Neuronal stem cell (in vitro differentiated cells): ENCODE results near the gene CCDC86.

Source experiments
- DNase-seq: peaks from one replicate; pipeline ENCODE4 v3.0.0-alpha.2; 2013; ENCODE audit warnings: low spot score
- H2AFZ ChIP-seq: one replicate; pipeline ENCODE4 v1.6.1; 2013; ENCODE audit warnings: mild to moderate bottlenecking, low read length, inconsistent platforms
- H2AK5ac ChIP-seq: 2 replicates; pipeline ENCODE4 v1.6.1; 2013; ENCODE audit warnings: low read depth, mild to moderate bottlenecking, inconsistent platforms, low read length, moderate library complexity, mixed read lengths
- H2BK120ac ChIP-seq: 2 replicates; pipeline ENCODE4 v1.6.1; 2013; ENCODE audit warnings: low read depth, mild to moderate bottlenecking, inconsistent platforms, low read length, moderate library complexity, mixed read lengths
- H2BK12ac ChIP-seq: one replicate; pipeline ENCODE4 v1.6.1; 2013; ENCODE audit warnings: low read length, inconsistent platforms
- H2BK15ac ChIP-seq: 2 replicates; pipeline ENCODE4 v1.6.1; 2013; ENCODE audit warnings: mild to moderate bottlenecking, low read length, inconsistent platforms, mixed read lengths
- H2BK5ac ChIP-seq: one replicate; pipeline ENCODE4 v1.6.1; 2013; ENCODE audit warnings: inconsistent platforms, mild to moderate bottlenecking, low read length, moderate library complexity
- H3K14ac ChIP-seq: one replicate; pipeline ENCODE4 v1.6.1; 2013; ENCODE audit warnings: low read length, inconsistent platforms
- H3K18ac ChIP-seq: 2 replicates; pipeline ENCODE4 v1.6.1; 2013; ENCODE audit warnings: low read length, inconsistent platforms
- H3K23ac ChIP-seq: 2 replicates; pipeline ENCODE4 v1.6.1; 2013; ENCODE audit warnings: low read depth, mild to moderate bottlenecking, mixed read lengths, low read length, inconsistent platforms; ENCODE audit not compliant: poor library complexity
- H3K27ac ChIP-seq: replicated peaks from 3 replicates; pipeline ENCODE4 v1.5.1; 2013; ENCODE audit warnings: low read length, inconsistent platforms
- H3K27me3 ChIP-seq, 3 experiments: 2 replicates each; pipeline ENCODE4 v1.6.1; 2013; ENCODE audit warnings: low read length in 3 of 3, mild to moderate bottlenecking in 2 of 3, inconsistent platforms in 1 of 3, low read depth in 1 of 3, mixed read lengths in 1 of 3, moderate library complexity in 1 of 3; ENCODE audit not compliant: control insufficient read depth in 3 of 3, insufficient read depth in 3 of 3
- H3K36me3 ChIP-seq, 2 donors: replicated peaks in 1 of 2; 2 replicates each; pipeline ENCODE4 v1.6.1; 2013; ENCODE audit warnings: low read length in 2 of 2; ENCODE audit not compliant: control insufficient read depth in 2 of 2, insufficient read depth in 2 of 2
- H3K4ac ChIP-seq: 2 replicates; pipeline ENCODE4 v1.6.1; 2013; ENCODE audit warnings: inconsistent platforms, mild to moderate bottlenecking, low read length, moderate library complexity
- H3K4me1 ChIP-seq, 2 donors: 1 replicate in 1 of 2; 2 replicates in 1 of 2; pipeline ENCODE4 v1.6.1; 2013; ENCODE audit warnings: low read length in 2 of 2, low read depth in 1 of 2; ENCODE audit not compliant: control insufficient read depth in 2 of 2, insufficient read depth in 1 of 2
- H3K4me2 ChIP-seq: one replicate; pipeline ENCODE4 v1.6.1; 2013; ENCODE audit warnings: mild to moderate bottlenecking, low read length, inconsistent platforms; ENCODE audit not compliant: insufficient read depth, poor library complexity, severe bottlenecking
- H3K4me3 ChIP-seq, 2 donors: 2 replicates each; pipeline ENCODE4 v1.5.1; 2013; ENCODE audit warnings: low read length in 2 of 2, mild to moderate bottlenecking in 2 of 2, inconsistent platforms in 1 of 2, moderate library complexity in 1 of 2
- H3K79me1 ChIP-seq: one replicate; pipeline ENCODE4 v1.6.1; 2013; ENCODE audit warnings: low read depth, mild to moderate bottlenecking, inconsistent platforms, low read length, moderate library complexity
- H3K9ac ChIP-seq: one replicate; pipeline ENCODE4 v1.6.1; 2013; ENCODE audit warnings: mild to moderate bottlenecking, low read depth, low read length, inconsistent platforms; ENCODE audit not compliant: poor library complexity
- H3K9me3 ChIP-seq, 2 donors: replicated peaks in 1 of 2; 2 replicates each; pipeline versions ENCODE3 to v1.6.1; 2013; ENCODE audit warnings: low read length in 2 of 2, mild to moderate bottlenecking in 2 of 2, inconsistent platforms in 1 of 2, low read depth in 1 of 2, mixed read lengths in 1 of 2, moderate library complexity in 1 of 2; ENCODE audit not compliant: control insufficient read depth in 2 of 2, insufficient read depth in 1 of 2
- H4K8ac ChIP-seq: one replicate; pipeline ENCODE4 v1.6.1; 2013; ENCODE audit warnings: low read depth, mild to moderate bottlenecking, inconsistent platforms, low read length, moderate library complexity
- H4K91ac ChIP-seq: one replicate; pipeline ENCODE4 v1.6.1; 2013; ENCODE audit warnings: low read length, low read depth, mild to moderate bottlenecking, inconsistent platforms; ENCODE audit not compliant: poor library complexity
- WGBS, 2 donors: extraction: QIAGEN DNeasy Blood & Tissue Kit; methylation state at CpG; one replicate each; pipeline ENCODE4 v1.1.7; 2013; ENCODE audit warnings: missing lambda C conversion rate in 2 of 2, mixed read lengths in 1 of 2; ENCODE audit not compliant: insufficient read length in 2 of 2, insufficient replicate concordance in 1 of 2; ENCODE audit errors: extremely low coverage in 2 of 2; 5-methylcytosine and 5-hydroxymethylcytosine counted together

CCDC86 gene

DNA sequence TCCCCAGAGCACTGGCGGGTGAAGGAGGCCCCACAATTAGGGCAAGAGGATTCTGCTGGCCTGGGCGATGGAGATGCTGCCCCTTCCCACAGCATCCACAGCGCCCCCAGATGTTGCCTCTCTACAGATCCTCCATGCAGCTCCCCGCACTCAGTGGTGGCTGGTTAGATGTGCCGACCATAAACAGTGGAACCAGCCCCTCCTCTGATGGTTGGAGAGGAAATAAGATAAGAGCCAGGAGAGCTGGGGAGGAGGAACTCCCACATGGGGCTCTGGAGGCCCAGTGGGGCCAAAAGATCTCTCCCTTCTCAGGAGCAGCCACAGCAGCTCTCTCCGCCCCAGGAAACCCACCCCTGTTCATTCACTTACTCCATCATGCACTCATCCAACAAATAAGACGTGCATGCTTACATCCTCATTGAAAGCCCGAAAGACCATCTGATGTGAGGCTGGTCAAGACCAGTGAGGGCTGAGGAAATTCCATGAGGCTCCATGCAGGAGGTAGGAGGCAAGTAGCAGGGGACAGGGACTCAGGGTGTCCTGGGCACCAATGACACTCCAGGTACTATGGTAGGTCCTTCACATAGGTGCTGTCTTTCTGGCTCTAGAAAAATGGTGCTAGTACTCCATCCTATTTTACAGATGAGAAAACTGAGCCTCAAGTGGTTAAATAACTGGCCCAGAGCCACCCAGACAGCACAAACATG is 12.4 kb downstream of the CCDC86 start:
- Histone ChIP-seq H2BK15ac (no peak overlapping the region), H2AFZ (no peak overlapping the region), H4K8ac (no peak overlapping the region), H3K23ac (no peak overlapping the region), H3K9ac (no peak overlapping the region), H3K27me3 (no peaks in the 10 kb centered on the region), H2BK5ac (no peak overlapping the region), H3K14ac (no peak overlapping the region), H2AK5ac (no peak overlapping the region), H2BK12ac (no peak overlapping the region), H3K9me3 (no peaks in the 10 kb centered on the region), H3K36me3 (peaks cover 19 to 25% of the 10 kb centered on the region in 2 donors), H3K18ac (no peak overlapping the region), H2BK120ac (no peak overlapping the region), H4K91ac (no peak overlapping the region), H3K4me1 (no peaks in the 10 kb centered on the region), H3K27ac (no peak overlapping the region), H3K79me1 (no peaks in the 10 kb centered on the region), H3K4ac (no peak overlapping the region), H3K4me3 (no peak overlapping the region), H3K4me2 (no peak overlapping the region)
- WGBS, 2 donors, result no CpG with 5 or more reads among the region's 8 CpGs
- DNase-seq, result no peak

DNA sequence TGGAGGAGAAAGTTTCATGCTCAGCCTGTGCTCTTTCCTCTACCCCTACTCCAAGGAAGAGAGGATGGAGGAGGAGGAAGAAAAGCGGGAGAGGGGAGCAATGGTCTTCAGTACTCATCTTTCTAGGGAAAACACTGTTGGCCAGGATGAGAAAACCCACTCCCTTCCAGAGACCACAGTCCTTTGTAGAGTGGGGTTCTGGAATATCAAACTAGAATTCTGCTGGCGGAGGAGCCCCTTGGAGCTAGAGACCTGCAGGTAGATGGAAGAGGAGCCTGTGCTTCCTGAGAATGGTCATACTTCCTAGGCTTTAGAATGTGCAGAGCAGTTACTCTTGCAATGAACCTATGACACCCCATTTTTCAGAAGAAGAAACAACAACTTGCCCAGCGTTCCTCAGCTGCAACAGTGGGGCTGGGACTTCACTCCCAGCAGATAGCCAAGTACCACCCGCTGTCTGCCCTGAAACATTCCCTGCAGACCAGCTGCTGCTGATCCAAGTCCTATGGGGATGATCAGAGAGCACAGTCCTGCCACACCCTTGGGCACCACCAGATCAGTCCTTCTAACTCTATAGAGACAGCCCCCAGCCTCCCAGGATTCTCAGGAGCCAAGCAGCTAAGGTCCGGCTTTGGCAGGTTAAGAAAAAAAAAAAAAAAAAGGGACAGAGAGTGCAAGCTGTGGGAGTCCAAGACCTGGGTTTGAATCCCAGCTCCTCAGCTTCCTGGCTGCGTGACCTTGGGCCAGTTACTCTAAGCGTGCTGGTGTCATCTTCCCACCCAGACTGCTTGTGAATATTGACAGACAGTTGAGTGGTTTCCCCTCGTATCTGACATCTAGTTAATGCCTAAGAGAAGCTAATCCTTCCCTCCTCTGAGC is 13.2 kb downstream of the CCDC86 start:
- WGBS, 2 donors, result no CpG with 5 or more reads among the region's 8 CpGs
- Histone ChIP-seq H2BK120ac (no peak overlapping the region), H2BK12ac (no peak overlapping the region), H2BK5ac (no peak overlapping the region), H3K14ac (no peak overlapping the region), H3K79me1 (no peaks in the 10 kb centered on the region), H3K18ac (no peak overlapping the region), H2BK15ac (no peak overlapping the region), H3K23ac (no peak overlapping the region), H3K27me3 (no peaks in the 10 kb centered on the region), H3K9me3 (no peaks in the 10 kb centered on the region), H3K4me2 (no peak overlapping the region), H3K36me3 (peaks cover 11 to 17% of the 10 kb centered on the region in 2 donors), H3K4ac (no peak overlapping the region), H4K91ac (no peak overlapping the region), H4K8ac (no peak overlapping the region), H3K27ac (no peak overlapping the region), H2AK5ac (no peak overlapping the region), H2AFZ (no peak overlapping the region), H3K4me3 (no peak overlapping the region), H3K9ac (no peak overlapping the region), H3K4me1 (no peaks in the 10 kb centered on the region)
- no peak for DNase-seq

DNA sequence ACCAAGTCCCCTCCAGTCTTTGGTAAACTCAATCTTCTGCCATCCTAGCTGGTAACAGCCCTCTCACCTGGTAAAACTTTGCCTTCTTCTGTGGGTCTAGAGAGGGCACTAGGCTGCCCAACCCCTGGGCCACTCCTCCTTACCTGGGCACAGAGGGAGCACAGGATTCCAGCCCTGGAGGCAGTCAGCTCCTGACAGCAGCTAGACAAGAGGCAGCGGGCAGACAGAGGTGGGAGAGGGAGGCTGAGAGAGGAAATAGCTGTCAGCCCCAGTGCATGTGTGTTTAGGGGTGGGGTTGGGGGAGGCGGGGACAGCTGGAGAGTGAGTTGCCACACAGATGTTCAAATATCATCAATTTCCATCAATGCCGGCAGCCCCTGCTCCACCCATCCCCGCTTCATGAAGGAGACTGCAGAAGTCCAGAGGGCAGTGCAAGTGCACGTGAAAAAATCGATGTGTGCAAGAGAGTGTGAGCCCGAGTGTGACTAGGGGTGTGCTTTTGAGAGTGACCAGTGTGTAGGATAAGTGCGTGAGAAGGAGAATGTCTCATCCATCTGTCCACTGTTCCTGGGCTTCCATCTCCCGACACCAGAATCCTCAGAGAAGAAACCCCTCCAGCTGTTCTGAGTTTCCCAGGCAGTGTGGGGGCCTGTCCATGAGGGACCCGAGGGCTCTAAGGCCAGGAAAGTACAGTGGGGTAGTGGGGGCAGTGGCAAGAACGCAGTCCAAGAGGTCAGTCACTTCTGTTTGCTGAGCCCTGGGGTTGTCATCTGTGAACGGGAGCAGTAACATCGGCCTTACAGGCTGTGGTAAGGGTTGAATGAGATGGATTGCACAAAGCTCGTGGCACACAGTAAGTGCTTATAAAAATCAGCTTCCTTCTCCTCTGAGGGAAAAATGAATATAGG is 14.1 kb downstream of the CCDC86 start, which contains the start of gene PTGDR2:
TSS of gene PTGDR2 (minus strand) at position 225 of the 908 bp plus-strand sequence. CDS start 2,228 bp downstream, outside the sequence.
- Histone ChIP-seq H3K27ac (no peak within 1 kb of the TSS), H3K14ac (no peak within 1 kb of the TSS), H2BK120ac (no peak within 1 kb of the TSS), H3K36me3 (peaks cover 4 to 8% of the 10 kb centered on the region in 2 donors), H2BK5ac (no peak within 1 kb of the TSS), H2BK15ac (no peak within 1 kb of the TSS), H3K4me1 (peaks cover 0 to 3% of the 10 kb centered on the region in 2 donors), H4K8ac (no peak within 1 kb of the TSS), H3K9ac (no peak within 1 kb of the TSS), H3K23ac (no peak within 1 kb of the TSS), H2AK5ac (no peak within 1 kb of the TSS), H3K18ac (no peak within 1 kb of the TSS), H3K4me3 (no peak within 1 kb of the TSS), H2AFZ (no peak within 1 kb of the TSS), H3K4ac (no peak within 1 kb of the TSS), H2BK12ac (no peak within 1 kb of the TSS), H3K27me3 (no peaks in the 10 kb centered on the region), H3K4me2 (no peak within 1 kb of the TSS), H4K91ac (no peak within 1 kb of the TSS), H3K9me3 (no peaks in the 10 kb centered on the region), H3K79me1 (no peaks in the 10 kb centered on the region)
- WGBS, 2 donors, result no CpG with 5 or more reads among the region's 14 CpGs
- DNase-seq, result no peak
